GM21717 (cell line): ENCODE measurements around the gene SLC66A1.
"Not testable (repeated sequence)": the region's sequence is repeated elsewhere in the genome, so short reads cannot be mapped to it uniquely, and the experiment has no call there.

Source experiments
- ATAC-seq: cut with Tn5 transposase; IDR thresholded peaks from one replicate; pipeline ENCODE4 v1.9.1; 2021; ENCODE audit warnings: mild to moderate bottlenecking, moderate library complexity; ENCODE audit not compliant: unreplicated experiment

SLC66A1 gene

GRCh38 chr1:19311931-19312781 lies at the start of gene SLC66A1, which contains the start of gene AKR7A2:
Gene SLC66A1 (plus strand): TSS chr1:19312326. CDS start chr1:19317678, 5,352 bp downstream.
Gene AKR7A2 (minus strand): TSS chr1:19312144. CDS start chr1:19312124, 20 bp downstream.
- ATAC-seq: peak; percentile 57

DNA sequence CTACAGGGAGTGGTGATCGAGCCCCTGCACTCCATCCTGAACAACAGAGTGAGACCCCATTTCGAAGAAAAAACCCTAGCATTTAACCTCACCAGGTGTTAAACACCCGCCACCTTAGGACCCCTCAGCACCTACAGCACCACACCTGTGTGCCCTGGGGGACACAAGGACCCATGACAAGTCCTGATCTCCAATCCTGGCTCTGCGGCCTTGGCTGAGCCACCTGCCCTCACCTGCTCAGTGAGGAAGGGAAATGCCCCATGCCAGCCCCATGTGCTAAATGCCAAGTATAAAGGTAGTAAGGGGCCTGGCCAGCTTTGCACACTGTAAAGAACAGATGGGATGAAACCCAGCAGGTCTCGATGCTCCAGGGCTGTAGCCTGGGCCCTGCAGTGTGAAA lies 49.4 kb upstream of the SLC66A1 start:
- ATAC-seq: no peak

DNA sequence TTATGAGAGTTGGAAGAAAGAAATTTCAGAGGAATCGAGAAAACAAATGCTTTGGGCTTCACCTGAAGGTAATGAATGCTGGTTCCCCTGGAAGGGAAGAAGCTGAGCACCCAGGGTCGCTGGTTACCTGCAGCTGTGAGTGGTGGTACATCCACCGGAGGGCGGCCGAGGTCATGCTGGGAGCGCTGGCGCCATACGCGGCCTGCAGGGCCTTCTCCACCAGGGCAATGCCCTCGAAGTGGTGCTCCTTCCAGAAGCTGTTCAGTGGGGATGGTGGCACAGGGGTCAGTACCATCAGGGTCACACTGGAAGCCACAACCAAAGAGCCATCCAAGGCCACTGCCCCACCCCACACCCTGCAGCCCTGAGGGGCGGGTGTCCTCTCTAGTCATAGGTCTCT lies 43.7 kb upstream of the SLC66A1 start:
- ATAC-seq: no peak

GRCh38 chr1:19269427-19270342 lies 42.4 kb upstream of the SLC66A1 start:
- ATAC-seq: not testable (repeated sequence)

DNA sequence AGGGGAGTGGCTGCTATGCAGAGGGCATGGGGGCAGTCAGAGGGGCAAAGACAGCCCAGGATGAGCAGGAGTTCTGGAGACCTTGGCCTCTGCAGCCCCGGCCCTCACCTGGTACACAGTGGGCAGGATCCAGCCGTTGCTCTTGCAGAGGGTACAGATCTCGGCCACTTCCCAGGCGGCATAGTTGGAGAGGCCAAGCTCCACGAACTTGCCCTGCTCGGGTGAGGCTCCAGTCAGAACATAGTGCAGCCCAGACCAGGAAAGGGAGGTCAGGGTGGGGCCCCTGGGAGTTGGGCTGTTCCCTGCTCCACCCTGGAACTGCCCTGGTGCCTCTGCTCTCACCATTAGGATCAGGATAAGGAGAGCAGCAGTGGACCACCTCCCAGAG lies 41.8 kb upstream of the SLC66A1 start:
- ATAC-seq: not testable (repeated sequence)

DNA sequence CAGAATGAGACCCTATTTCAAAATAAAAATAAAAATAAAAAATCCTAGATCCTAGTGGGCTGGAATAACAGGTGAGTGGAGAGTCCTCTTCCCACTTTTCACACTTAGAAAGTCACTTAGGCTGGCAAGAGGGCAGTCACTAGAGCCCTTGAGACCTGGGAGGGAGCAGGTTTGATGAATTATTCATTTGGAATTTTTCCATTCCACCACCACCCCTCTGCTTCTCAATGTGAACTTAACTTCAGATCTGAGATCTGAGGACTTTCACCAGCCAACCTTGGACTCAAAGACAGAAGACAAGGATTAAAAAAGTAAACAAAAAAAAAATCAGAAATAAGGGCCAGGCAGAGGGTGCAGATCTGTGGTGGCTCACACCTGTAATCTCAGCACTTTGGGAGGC lies 40.1 kb upstream of the SLC66A1 start:
- ATAC-seq: no peak

GRCh38 chr1:19273106-19273843 lies 38.9 kb upstream of the SLC66A1 start:
- no peak for ATAC-seq

- ATAC-seq: not testable (repeated sequence)
These were observed 38.1 kb upstream of the SLC66A1 start for GRCh38 chr1:19273844-19274531.

DNA sequence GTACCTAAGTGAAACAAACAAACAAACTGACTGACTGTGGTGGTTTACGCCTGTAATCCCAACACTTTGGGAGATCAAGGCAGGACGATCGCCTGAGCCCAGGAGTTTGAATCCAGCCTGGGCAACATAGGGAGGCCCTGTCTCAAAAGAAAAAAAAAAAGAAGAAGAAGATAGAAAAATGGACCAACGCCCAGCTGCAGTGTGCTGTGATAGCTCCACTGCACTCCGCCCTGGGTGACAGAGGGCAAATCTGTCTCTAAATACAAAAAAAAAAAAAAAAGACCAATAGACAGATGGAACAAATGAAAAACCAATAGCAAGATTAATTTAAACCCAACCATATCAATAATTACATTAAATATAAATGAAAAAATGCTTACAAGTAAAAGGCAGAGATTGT lies 37.5 kb upstream of the SLC66A1 start:
- no peak for ATAC-seq

DNA sequence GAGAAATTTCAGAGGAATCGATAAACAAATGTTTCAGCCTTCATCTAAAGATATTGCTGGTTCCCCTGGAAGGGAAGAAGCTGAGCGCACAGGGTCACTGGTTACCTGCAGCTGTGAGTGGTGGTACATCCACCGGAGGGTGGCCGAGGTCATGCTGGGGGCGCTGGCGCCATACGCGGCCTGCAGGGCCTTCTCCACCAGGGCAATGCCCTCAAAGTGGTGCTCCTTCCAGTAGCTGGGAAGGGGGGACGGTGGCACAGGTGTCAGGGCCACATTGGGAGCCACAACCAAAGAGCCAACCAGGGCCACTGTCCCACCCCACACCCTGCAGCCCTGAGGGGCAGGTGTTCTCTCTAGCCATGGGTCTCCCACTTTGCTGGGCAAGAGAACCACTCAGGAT lies 28.2 kb upstream of the SLC66A1 start:
- ATAC-seq: no peak

- no peak for ATAC-seq
These were observed 27.2 kb upstream of the SLC66A1 start for GRCh38 chr1:19284881-19285280.

- ATAC-seq: not testable (repeated sequence)
These were observed 26.8 kb upstream of the SLC66A1 start for GRCh38 chr1:19285366-19285765.

- not testable (repeated sequence) for ATAC-seq
These were observed 26.3 kb upstream of the SLC66A1 start for GRCh38 chr1:19285807-19286206.

- no peak for ATAC-seq
These were observed 24.5 kb upstream of the SLC66A1 start for GRCh38 chr1:19287436-19288185.

GRCh38 chr1:19288324-19289241 lies 23.5 kb upstream of the SLC66A1 start, which contains the start of gene AKR7A3:
Gene AKR7A3 (minus strand): TSS chr1:19288770. CDS start chr1:19288709, 61 bp downstream.
- ATAC-seq: not testable (repeated sequence)

DNA sequence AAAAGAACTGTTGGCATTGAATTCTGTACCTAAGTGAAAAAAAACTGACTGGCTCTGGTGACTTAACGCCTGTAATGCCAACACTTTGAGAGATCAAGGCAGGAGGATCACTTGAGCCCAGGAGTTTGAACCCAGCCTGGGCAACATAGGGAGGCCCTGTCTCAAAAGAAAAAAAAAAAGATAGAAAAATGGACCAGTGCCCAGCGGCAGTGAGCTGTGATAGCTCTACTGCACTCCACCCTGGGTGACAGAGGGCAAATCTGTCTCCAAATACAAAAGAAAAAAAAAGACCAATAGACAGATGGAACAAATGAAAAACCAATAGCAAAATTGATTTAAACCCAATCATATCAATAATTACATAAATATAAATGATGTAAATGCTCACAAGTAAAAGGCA lies 22.9 kb upstream of the SLC66A1 start:
- ATAC-seq: no peak

- no peak for ATAC-seq
These were observed 17.5 kb upstream of the SLC66A1 start for GRCh38 chr1:19294638-19295037.

- ATAC-seq: no peak
These were observed 11.9 kb upstream of the SLC66A1 start for GRCh38 chr1:19300211-19300610.
